Trophoblast cell (in vitro differentiated cells and primary cell): ENCODE results near the gene ZXDA.

ENCODE experiments used
- DNase-seq, 2 donors: peaks; one replicate each; pipeline ENCODE4 v3.0.0-alpha.2; 2016
- H2AFZ ChIP-seq: 2 replicates; pipeline ENCODE4 v1.6.1; 2013; ENCODE audit warnings: low read length, moderate library complexity, mild to moderate bottlenecking; ENCODE audit not compliant: insufficient read depth, poor library complexity
- H2AK5ac ChIP-seq: 2 replicates; pipeline ENCODE4 v1.6.1; 2013; ENCODE audit warnings: mild to moderate bottlenecking, low read length
- H2BK120ac ChIP-seq: 2 replicates; pipeline ENCODE4 v1.6.1; 2013; ENCODE audit warnings: low read length, mild to moderate bottlenecking, moderate library complexity; ENCODE audit not compliant: insufficient read depth, poor library complexity
- H2BK12ac ChIP-seq: 2 replicates; pipeline ENCODE4 v1.6.1; 2013; ENCODE audit warnings: mild to moderate bottlenecking, low read length, moderate library complexity
- H2BK5ac ChIP-seq: 2 replicates; pipeline ENCODE4 v1.6.1; 2013; ENCODE audit warnings: low read length, low read depth, moderate library complexity, mild to moderate bottlenecking; ENCODE audit not compliant: poor library complexity
- H3K14ac ChIP-seq: 2 replicates; pipeline ENCODE4 v1.6.1; 2013; ENCODE audit warnings: mild to moderate bottlenecking, low read length
- H3K18ac ChIP-seq: 2 replicates; pipeline ENCODE4 v1.6.1; 2013; ENCODE audit warnings: mild to moderate bottlenecking, low read length
- H3K23ac ChIP-seq: 2 replicates; pipeline ENCODE4 v1.6.1; 2013; ENCODE audit warnings: low read length
- H3K27ac ChIP-seq: 2 replicates; pipeline ENCODE4 v1.5.1; 2013; ENCODE audit warnings: low read depth, mild to moderate bottlenecking, inconsistent platforms, low read length, moderate library complexity
- H3K27me3 ChIP-seq: 2 replicates; pipeline ENCODE4 v1.6.1; 2013; ENCODE audit warnings: inconsistent platforms, mild to moderate bottlenecking, low read length, moderate library complexity; ENCODE audit not compliant: insufficient read depth
- H3K36me3 ChIP-seq, 2 experiments: 1 replicate in 1 of 2; 2 replicates in 1 of 2; pipeline ENCODE4 v1.6.1; 2013; ENCODE audit warnings: low read length in 2 of 2, mild to moderate bottlenecking in 2 of 2, moderate library complexity in 1 of 2; ENCODE audit not compliant: insufficient read depth in 2 of 2, control insufficient read depth in 1 of 2
- H3K4ac ChIP-seq: 2 replicates; pipeline ENCODE4 v1.6.1; 2013; ENCODE audit warnings: low read depth, mild to moderate bottlenecking, low read length, moderate library complexity
- H3K4me1 ChIP-seq, 2 experiments: 1 replicate in 1 of 2; 2 replicates in 1 of 2; pipeline ENCODE4 v1.6.1; 2013; ENCODE audit warnings: low read length in 2 of 2, mild to moderate bottlenecking in 2 of 2, moderate library complexity in 1 of 2; ENCODE audit not compliant: insufficient read depth in 2 of 2, control insufficient read depth in 1 of 2
- H3K4me2 ChIP-seq: 2 replicates; pipeline ENCODE4 v1.6.1; 2013; ENCODE audit warnings: inconsistent platforms, mild to moderate bottlenecking, low read length, moderate library complexity
- H3K4me3 ChIP-seq: 2 replicates; pipeline ENCODE4 v1.5.1; 2013; ENCODE audit warnings: mild to moderate bottlenecking, low read depth, low read length, inconsistent platforms
- H3K79me1 ChIP-seq: one replicate; pipeline ENCODE4 v1.6.1; 2013; ENCODE audit warnings: low read length
- H3K79me2 ChIP-seq: 2 replicates; pipeline ENCODE4 v1.6.1; 2013; ENCODE audit warnings: low read length, mild to moderate bottlenecking; ENCODE audit not compliant: control insufficient read depth, insufficient read depth, poor library complexity
- H3K9ac ChIP-seq: 2 replicates; pipeline ENCODE4 v1.6.1; 2013; ENCODE audit warnings: mild to moderate bottlenecking, low read length
- H3K9me3 ChIP-seq: 2 replicates; pipeline ENCODE4 v1.6.1; 2013; ENCODE audit warnings: low read depth, mild to moderate bottlenecking, control low read depth, inconsistent platforms, low read length; ENCODE audit not compliant: insufficient read depth
- H4K12ac ChIP-seq: 2 replicates; pipeline ENCODE4 v1.6.1; 2013; ENCODE audit warnings: low read depth, mild to moderate bottlenecking, low read length, moderate library complexity
- H4K8ac ChIP-seq: 2 replicates; pipeline ENCODE4 v1.6.1; 2013; ENCODE audit warnings: low read depth, mild to moderate bottlenecking, low read length, moderate library complexity
- H4K91ac ChIP-seq: one replicate; pipeline ENCODE4 v1.6.1; 2013; ENCODE audit warnings: low read depth, mild to moderate bottlenecking, low read length, moderate library complexity
- WGBS: extraction: QIAGEN DNeasy Blood & Tissue Kit; methylation state at CpG from one replicate; pipeline ENCODE4 v1.1.7; 2013; ENCODE audit warnings: missing lambda C conversion rate; ENCODE audit not compliant: insufficient read length, insufficient coverage; ENCODE audit errors: extremely low coverage; 5-methylcytosine and 5-hydroxymethylcytosine counted together

Gene ZXDA

GRCh38 chrX:57901466-57901865 lies 8.8 kb downstream of the ZXDA start:
- H3K27me3 ChIP-seq, result no peaks in the 10 kb centered on the region
- H3K79me2 ChIP-seq, result no peaks in the 10 kb centered on the region
- no peak overlapping the region for H2BK5ac ChIP-seq
- H3K4me3 ChIP-seq, result no peak overlapping the region
- H2BK120ac ChIP-seq, result no peak overlapping the region
- no peak overlapping the region for H3K27ac ChIP-seq
- H4K12ac ChIP-seq, result no peak overlapping the region
- H2AK5ac ChIP-seq, result no peak overlapping the region
- peaks cover 1% of the 10 kb centered on the region for H3K9me3 ChIP-seq
- H2BK12ac ChIP-seq, result no peak overlapping the region
- H3K79me1 ChIP-seq, result no peaks in the 10 kb centered on the region
- no peak overlapping the region for H3K9ac ChIP-seq
- no CpG with 5 or more reads among the region's 1 CpG for WGBS
- H4K91ac ChIP-seq, result no peak overlapping the region
- H3K23ac ChIP-seq, result no peak overlapping the region
- H3K18ac ChIP-seq, result no peak overlapping the region
- no peak overlapping the region for H3K4me2 ChIP-seq
- no peak overlapping the region for H2AFZ ChIP-seq
- no peak for DNase-seq
- H4K8ac ChIP-seq, result no peak overlapping the region
- no peak overlapping the region for H3K4ac ChIP-seq
- H3K36me3 ChIP-seq, result no peaks in the 10 kb centered on the region
- no peak overlapping the region for H3K14ac ChIP-seq
- H3K4me1 ChIP-seq, result no peaks in the 10 kb centered on the region

GRCh38 chrX:57900975-57901374 lies 9.3 kb downstream of the ZXDA start:
- Histone ChIP-seq H3K14ac (no peak overlapping the region), H3K27ac (no peak overlapping the region), H3K4ac (no peak overlapping the region), H3K23ac (no peak overlapping the region), H3K4me3 (no peak overlapping the region), H2BK120ac (no peak overlapping the region), H2BK5ac (no peak overlapping the region), H3K79me2 (no peaks in the 10 kb centered on the region), H2AK5ac (no peak overlapping the region), H2BK12ac (no peak overlapping the region), H3K18ac (no peak overlapping the region), H4K91ac (no peak overlapping the region), H2AFZ (no peak overlapping the region), H3K4me1 (no peaks in the 10 kb centered on the region), H4K8ac (no peak overlapping the region), H3K79me1 (no peaks in the 10 kb centered on the region), H4K12ac (no peak overlapping the region), H3K4me2 (no peak overlapping the region), H3K36me3 (no peaks in the 10 kb centered on the region), H3K9me3 (peaks cover 1% of the 10 kb centered on the region), H3K9ac (no peak overlapping the region), H3K27me3 (no peaks in the 10 kb centered on the region)
- WGBS, result no CpG with 5 or more reads among the region's 4 CpGs
- peak in 1 of 2 donors; percentile 25 for DNase-seq

GRCh38 chrX:57899906-57900305 lies 10.4 kb downstream of the ZXDA start:
- H3K9ac ChIP-seq, result no peak overlapping the region
- H3K27ac ChIP-seq, result no peak overlapping the region

GRCh38 chrX:57899064-57899463 lies 11.2 kb downstream of the ZXDA start:
- no CpG with 5 or more reads among the region's 1 CpG for WGBS
- no peak overlapping the region for H3K4me3 ChIP-seq
- H3K36me3 ChIP-seq, result no peaks in the 10 kb centered on the region

More at GRCh38 chrX:57899906-57900305, 10.4 kb downstream of the ZXDA start:
- Histone ChIP-seq H3K9me3 (peaks cover 1% of the 10 kb centered on the region), H3K4me2 (no peak overlapping the region), H3K14ac (no peak overlapping the region), H3K27me3 (no peaks in the 10 kb centered on the region), H3K79me2 (no peaks in the 10 kb centered on the region), H3K4ac (no peak overlapping the region), H4K12ac (no peak overlapping the region), H2AK5ac (no peak overlapping the region), H2BK12ac (no peak overlapping the region), H3K4me3 (no peak overlapping the region), H3K79me1 (no peaks in the 10 kb centered on the region), H2BK120ac (no peak overlapping the region), H4K91ac (no peak overlapping the region), H4K8ac (no peak overlapping the region), H2AFZ (no peak overlapping the region), H3K18ac (no peak overlapping the region), H3K4me1 (no peaks in the 10 kb centered on the region), H3K23ac (no peak overlapping the region), H3K36me3 (no peaks in the 10 kb centered on the region), H2BK5ac (no peak overlapping the region)
- no peak for DNase-seq

More at GRCh38 chrX:57899064-57899463, 11.2 kb downstream of the ZXDA start:
- Histone ChIP-seq H4K12ac (no peak overlapping the region), H3K4ac (no peak overlapping the region), H4K91ac (no peak overlapping the region), H3K9ac (no peak overlapping the region), H3K27me3 (no peaks in the 10 kb centered on the region), H3K79me2 (no peaks in the 10 kb centered on the region), H3K9me3 (no peaks in the 10 kb centered on the region), H3K23ac (no peak overlapping the region), H3K4me1 (no peaks in the 10 kb centered on the region), H3K27ac (no peak overlapping the region), H2AK5ac (no peak overlapping the region), H2BK12ac (no peak overlapping the region), H2BK120ac (no peak overlapping the region), H3K4me2 (no peak overlapping the region), H3K14ac (no peak overlapping the region), H3K18ac (no peak overlapping the region), H4K8ac (no peak overlapping the region), H3K79me1 (no peaks in the 10 kb centered on the region), H2AFZ (no peak overlapping the region), H2BK5ac (no peak overlapping the region)
- no peak for DNase-seq
